RCC 7860 (cell line): ENCODE measurements around the gene SLC35B1.

Experiments used
- DNase-seq: peaks from one replicate; pipeline ENCODE4 v3.0.0-alpha.2; 2015; ENCODE audit warnings: low spot score
- FAIRE-seq: peaks from 2 replicates; lab custom pipeline; 2012; peaks lifted over from hg19 to GRCh38; lab: Jason Lieb, UNC

SLC35B1 gene

DNA sequence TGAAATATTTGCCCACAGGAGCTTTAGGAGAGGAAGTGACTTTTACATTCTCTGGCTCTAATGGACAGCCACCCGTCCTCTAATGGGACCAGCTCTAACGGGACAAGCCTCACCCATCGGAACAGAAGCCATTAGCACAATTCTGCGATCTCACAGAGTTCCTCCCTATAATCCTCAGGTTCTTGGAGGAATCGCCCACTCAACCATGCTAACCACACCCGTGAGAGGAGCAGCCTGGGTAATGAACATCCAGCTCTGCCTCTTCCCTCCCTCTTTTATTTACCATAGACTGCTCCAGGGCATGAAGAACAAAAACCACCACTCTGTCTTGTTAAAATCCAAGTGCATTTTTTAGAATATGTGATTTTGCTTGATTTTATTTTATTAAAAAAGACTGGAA lies 6.8 kb downstream of the SLC35B1 start:
- FAIRE-seq = no peak
- DNase-seq = no peak

DNA sequence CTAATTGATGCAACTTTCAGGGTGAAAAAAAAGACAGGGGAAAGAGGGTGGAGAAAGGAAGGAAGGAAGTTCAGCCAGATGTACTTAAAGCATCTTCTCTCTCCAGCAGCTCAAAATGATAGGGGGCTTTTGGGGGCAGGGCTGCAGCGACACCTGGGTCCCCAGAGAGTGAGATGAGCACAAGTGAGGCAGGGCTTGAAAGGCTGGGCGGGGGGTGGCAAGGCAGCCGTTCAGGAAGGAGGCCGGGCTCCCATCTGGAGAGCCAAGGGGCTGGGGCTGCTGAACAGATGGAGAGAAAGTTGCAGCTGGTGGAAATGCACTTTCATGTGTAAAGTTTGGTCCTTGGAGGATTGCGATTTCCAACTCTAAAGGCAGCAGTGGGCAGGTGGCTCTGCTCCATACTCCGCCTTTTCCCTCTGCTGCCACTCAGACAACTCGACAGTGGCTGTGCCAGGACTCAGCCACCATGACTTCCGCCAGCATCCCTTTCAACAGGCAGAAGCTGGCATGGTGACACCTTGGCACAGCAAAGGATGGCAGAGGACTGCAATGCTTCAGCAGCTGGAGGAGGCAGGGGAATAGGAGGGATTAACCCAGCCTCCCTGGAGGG lies 7.7 kb downstream of the SLC35B1 start:
- DNase-seq (no peak), FAIRE-seq (no peak)

DNA sequence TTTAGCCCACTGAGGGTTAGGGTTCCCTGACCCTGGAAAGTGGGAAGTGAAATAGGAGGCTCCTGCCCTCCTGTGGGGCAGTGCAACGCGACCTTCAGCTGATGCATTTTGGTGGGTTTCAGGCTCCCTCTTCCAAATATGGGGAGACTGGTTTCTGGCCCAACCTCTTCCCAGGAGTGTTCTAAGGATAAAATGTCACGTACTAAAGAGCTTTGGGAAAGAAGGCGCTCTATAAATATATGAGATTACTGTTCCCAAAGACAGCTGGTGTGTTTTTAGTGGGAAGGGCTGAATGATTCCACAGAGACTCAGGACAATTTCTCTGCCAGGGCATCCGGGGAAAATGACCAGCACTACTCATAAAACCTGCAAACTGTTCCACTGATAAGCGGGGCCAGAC lies 9.8 kb downstream of the SLC35B1 start:
- no peak for FAIRE-seq
- DNase-seq = no peak

DNA sequence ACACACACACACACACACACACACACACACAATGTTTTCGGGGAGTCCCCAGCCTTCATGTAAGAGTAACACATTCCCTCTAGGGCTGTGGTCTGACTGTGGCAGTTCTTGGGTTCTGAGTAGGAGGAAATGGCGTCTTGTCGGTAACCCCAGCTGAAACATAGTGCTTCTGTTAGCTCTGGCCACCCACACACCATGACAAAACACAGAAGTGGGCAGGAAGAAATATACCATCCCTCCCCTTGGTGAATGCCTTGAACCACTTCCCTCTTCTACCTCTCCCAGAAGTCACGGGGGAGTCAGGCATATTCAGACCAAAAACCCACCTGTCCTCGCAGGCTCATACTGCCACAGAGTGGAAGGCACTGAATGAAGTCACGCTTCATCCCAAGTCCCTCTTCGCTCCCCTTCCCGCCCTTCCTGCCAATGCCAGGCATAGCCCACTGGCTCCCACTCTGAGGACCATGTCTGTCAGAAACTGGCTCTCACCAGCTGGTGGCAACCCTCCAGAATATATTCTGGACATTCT lies 11.5 kb downstream of the SLC35B1 start:
- DNase-seq (no peak), FAIRE-seq (no peak)

GRCh38 chr17:49695698-49696232 lies 12.0 kb downstream of the SLC35B1 start:
- FAIRE-seq (no peak), DNase-seq (no peak)

GRCh38 chr17:49694847-49695697 lies 12.7 kb downstream of the SLC35B1 start:
- DNase-seq (no peak), FAIRE-seq (no peak)

DNA sequence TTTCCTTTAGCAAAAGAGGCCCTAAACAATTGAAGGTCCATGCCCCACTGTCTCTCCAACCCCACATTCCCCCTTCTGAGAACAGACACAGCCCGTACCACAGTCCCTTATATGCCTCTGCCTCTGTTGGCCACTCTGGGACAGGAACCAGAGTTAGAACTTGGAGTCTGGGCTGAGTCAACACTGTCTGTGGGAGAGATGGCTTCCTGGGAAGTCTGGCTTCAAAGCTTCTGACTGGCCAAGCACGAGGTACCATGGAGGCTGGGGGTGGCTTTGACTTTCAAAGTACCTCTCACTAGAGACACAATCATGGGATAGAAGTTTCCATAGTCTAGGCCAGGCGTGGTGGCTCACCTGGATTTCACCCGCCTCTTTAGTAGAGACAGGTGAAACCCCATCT lies 15.0 kb downstream of the SLC35B1 start:
- FAIRE-seq (no peak), DNase-seq (no peak)

DNA sequence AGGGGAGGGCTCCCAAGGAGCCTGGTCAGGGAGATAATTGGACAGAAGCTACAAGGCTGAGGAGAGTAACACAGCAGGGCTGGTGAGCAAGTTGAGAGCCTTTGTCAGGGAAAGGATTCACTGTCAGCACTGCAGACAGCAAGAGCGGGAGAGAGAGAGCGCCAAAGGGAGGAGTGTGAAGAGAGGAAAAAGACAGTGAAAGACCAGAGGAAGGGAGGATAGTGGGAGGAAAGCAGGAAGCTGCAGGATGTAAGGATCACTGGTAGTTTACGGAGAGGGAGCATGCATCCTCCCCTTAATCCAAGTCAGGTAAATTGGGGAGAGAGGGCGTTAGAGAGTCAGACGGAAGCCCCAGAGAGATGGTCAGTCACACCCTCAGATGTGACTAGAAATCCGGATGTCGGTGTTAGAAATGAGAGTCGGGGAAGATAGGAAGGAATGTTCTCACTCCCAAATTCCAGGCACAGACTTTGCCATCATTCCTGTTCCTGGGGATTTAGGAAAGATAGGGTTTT lies 16.0 kb downstream of the SLC35B1 start:
- DNase-seq (no peak), FAIRE-seq (no peak)

DNA sequence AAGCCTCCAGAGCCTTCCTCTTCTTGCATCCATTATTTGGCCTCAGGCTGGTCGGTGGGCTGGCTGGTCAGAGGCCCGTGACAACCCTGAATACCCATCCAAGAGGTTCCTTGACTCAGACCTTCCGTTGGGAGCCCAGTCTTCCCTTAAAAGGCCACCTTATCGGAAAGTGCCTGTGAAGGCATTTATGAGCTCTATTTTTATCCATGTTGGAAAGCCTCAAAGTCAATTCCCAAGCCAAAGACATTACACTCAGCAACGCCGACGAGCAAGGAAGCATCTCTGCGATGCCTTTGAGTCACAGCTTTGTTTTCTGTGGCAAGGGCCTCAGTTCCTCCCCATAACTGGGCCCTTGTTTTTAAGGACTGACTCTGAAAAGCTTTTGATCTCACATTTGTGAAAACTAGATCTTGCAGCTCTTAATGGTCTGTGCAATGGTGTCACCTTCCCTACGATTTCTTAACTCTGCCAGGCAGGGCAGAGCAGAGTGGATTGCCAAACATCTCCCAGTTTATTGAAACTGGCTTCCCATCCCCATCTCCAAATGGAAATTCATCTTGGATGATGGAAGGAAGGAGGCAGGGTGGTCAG lies 16.6 kb downstream of the SLC35B1 start:
- DNase-seq = no peak
- no peak for FAIRE-seq

DNA sequence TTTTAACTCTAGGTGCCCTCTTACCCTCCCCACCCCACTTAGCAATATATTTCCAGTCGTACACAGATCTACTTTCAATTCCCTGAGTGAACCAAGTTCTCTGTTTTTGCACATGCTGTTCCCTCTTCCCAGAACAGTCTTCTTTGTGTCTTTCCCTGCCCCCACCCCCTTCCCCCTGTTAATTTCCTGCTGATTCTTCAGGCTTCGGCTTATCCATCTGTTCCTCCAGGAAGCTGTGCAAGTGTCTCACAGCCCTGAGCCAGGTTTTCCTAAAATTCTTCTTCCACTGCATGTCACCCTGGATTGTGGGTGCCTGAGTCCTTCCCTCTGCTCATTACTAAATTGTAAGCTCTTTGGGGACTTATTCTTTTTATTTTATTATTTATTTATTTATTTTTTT lies 17.5 kb downstream of the SLC35B1 start:
- DNase-seq (no peak), FAIRE-seq (no peak)

- no peak for DNase-seq
- FAIRE-seq = no peak
Observed at GRCh38 chr17:49688848-49689247, 18.9 kb downstream of the SLC35B1 start.

- FAIRE-seq = no peak
- no peak for DNase-seq
Observed at GRCh38 chr17:49687878-49688491, 19.8 kb downstream of the SLC35B1 start.

GRCh38 chr17:49681106-49681979 lies 26.4 kb downstream of the SLC35B1 start:
- DNase-seq = no peak
- no peak for FAIRE-seq

DNA sequence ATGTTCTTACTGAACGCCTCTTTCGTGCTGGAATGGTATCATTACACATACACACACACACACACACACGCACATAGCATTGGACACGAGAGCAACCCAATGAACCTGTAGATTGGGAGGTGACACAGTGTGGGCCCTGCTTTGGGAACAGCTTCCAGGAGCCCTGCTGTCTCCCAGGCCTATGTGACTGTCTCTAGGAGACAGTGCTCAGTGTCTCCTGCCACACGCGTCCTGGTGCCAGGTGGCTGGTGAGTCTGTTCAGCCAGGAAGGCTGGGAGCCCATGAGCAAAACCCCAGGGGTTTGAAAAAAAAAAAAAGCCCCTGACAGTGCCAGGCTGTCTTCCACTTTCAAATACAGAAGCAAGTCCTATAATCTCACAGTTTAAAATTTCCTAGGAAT lies 27.4 kb downstream of the SLC35B1 start:
- DNase-seq (no peak), FAIRE-seq (no peak)

- peak; percentile 81 for FAIRE-seq
Observed at GRCh38 chr17:49677933-49678847, 29.6 kb downstream of the SLC35B1 start, which contains the start of gene SPOP. Gene SPOP, minus strand, starts transcription at chr17:49678097. Its CDS starts 55,287 bp downstream, at chr17:49622810.

DNA sequence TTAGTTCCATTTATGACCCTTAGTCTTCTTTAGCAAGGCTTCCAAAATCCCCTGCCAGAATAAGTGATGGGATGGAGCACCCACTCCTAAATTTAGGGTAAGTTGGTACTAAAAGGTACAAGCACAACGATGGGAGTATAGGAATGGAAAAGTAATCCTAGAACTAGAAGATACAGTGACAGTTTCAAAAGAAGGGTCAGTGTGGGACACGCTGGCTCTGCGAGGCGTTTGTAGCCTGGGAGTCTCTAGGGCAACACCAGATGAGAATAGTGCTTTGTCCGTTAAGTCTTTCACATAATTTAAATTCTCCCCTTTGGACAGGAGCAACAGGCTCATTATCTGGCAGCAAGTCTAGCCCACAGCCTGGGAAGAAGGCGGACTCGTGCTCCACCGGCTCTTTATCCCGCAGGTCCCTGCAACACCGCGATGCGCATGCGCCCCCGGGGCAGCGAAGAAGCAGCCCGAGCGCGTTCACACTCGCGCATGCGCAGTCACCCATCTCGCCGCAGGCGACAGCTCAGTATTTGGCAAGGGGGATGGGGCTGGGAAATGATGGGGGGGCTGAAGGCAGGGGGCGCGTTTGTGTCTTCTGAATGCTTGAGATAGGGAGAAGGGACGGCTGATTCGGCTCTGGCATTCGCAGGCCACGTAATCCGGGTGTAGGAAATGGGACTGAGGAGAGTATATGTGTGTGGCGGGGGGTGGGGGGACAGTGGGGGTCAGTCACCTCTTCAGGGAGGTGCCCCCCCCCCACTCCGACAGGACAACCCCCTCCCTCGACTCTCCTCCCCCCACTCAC lies 30.4 kb downstream of the SLC35B1 start:
- DNase-seq (peak; percentile 84), FAIRE-seq (no peak)

More at GRCh38 chr17:49677933-49678847, 29.6 kb downstream of the SLC35B1 start, which contains the start of gene SPOP:
- DNase-seq = peak; percentile 97

DNA sequence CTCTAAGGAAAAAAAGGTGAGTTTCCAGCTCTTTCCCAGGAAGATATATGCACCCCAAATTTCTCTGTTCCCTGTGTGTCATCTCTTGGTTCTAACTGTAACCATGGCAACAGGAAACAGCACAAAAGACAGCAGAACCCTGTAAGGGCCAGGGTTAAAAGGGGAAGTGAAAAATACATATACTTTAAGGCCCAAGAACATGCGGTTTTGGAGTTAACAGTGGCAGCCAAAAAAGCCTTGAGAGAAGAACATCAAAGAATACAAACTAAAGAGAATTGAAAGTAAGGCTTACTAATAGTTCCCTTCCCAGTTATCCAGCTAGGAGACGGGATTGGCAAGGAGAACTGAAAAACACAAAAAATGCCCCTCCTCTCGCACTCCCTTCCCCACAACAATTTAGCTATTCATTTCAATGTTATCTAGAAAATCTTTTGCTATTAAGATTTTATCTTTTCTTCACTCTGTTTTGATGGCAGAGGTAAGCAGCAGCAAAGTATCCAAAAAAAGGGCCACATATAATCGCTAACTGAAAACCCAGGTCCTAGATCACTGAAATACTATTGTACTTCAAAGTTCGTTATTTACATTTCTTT lies 31.4 kb downstream of the SLC35B1 start:
- no peak for FAIRE-seq
- DNase-seq = no peak
